AG09319 (cell line): ENCODE results near the gene DPCD.

Experiments
- DNase-seq: peaks from one replicate; pipeline ENCODE4 v3.0.0-alpha.2; 2010; ENCODE audit warnings: low read depth; ENCODE audit errors: extremely low read depth
- CTCF ChIP-seq: IDR thresholded peaks from 2 replicates; pipeline ENCODE4 v1.5.1; 2011; ENCODE audit warnings: low read depth, mild to moderate bottlenecking, inconsistent platforms, low read length, moderate library complexity

Gene DPCD

GRCh38 chr10:101587725-101588653 is at the start of gene DPCD, which contains the start of gene POLL:
DPCD (plus strand) TSS chr10:101588321; CDS start chr10:101588337, 16 bp downstream.
POLL (minus strand) TSS chr10:101588257; CDS start chr10:101587360, 897 bp downstream.
- peak; percentile 87 for DNase-seq
- TF ChIP-seq CTCF, result no peak

DNA sequence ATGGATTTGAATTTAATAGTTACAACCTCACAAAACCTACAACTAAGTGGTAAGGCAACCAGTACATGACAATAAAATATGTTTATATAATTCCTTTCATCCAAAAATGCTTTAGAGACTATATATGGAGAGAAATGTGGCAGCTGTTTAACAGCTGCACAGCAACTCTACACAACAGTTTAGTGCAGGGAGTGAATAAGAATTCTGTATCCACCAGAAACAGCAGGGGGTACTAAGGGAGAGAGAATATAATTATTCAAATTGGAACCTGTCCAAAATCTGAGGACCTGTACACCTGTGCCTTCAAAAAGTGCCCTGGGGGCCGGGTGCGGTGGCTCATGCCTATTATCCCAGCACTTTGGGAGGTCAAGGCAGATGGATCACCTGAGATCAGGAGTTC is 49.7 kb upstream of the DPCD start:
- TF ChIP-seq CTCF, result no peak
- no peak for DNase-seq

DNA sequence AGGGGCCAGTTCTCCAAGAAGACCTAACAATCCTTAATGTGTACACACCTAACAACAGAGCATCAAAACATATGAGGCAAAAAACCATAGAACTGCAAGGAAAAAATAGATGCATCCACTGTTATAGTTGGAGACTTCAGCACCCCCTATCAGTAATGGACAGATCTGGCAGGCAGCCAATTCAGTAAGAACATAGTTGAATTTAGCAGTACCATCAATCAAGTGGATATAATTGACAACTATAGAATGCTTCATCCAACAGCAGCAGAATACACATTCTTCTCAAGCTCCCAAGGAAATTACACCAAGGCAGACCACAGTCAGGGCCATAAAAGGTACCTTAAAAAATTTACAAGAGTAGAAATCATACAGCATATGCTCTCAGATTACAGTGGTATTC is 42.2 kb upstream of the DPCD start:
- no peak for DNase-seq
- TF ChIP-seq CTCF, result no peak

DNA sequence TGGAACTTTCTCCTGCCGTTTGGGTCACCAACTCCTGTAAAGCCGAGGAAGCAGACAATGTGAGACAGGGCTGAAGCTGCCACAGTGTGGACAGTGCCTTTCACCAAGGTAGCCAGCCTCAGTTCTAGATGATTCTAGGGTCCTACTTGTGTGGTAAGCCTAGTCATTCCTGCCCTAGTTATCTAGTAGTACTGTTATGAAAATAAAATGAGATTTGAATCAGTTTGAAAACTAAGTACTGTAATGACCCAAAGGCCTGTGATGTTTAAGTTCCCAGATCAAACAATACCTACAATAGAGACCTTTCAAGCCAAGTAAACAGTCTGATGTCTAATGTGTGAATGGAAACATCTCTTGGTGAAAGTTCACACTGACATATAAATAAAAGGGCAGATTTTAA is 37.2 kb upstream of the DPCD start:
- DNase-seq, result no peak
- no peak for TF ChIP-seq CTCF

- no peak for TF ChIP-seq CTCF
- DNase-seq, result no peak
Observed at GRCh38 chr10:101552442-101552841, 35.7 kb upstream of the DPCD start.

GRCh38 chr10:101557541-101557940 is 30.6 kb upstream of the DPCD start:
- no peak for DNase-seq
- TF ChIP-seq CTCF, result no peak

DNA sequence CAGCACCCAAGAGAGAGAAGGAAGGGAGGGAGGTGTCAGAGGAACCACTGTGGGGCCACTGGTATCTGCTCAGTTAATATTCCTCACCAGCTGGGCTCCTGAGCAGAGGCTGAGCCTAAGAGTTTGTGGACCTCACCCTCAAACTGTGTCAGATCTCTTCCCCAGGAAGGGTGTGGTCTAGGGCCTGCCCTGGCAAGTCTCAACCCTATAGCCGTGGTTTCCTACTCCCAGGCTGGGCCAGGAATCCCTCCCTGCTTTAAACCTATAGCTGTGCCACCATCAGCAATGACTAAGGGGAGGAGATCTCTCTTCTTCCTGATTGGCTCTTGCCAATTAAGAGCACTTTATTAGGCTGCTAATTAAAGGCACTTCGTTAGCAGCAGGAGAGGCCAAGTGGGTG is 29.9 kb upstream of the DPCD start:
- TF ChIP-seq CTCF, result no peak
- DNase-seq, result no peak
